Natural killer cell (primary cell): ENCODE results near the gene TRIM47. TPM values are rescaled to one million over a fixed set of nuclear protein-coding genes. Genes with fewer than 3 reads are reported as not detected.

Experiments
- ATAC-seq, 3 donors: fragments of 150-1000 bp in 2 of 3; fragments of 200-7000 bp in 1 of 3; cut with Tn5 transposase; 1 replicate in 1 of 3; 2 replicates in 2 of 3; pipeline ENCODE4 v1.10.0; 2021; ENCODE audit warnings: mild to moderate bottlenecking in 2 of 3, moderate library complexity in 2 of 3
- DNase-seq, 2 donors: peaks; one replicate each; pipeline versions ENCODE4 v3.0.0 to v3.0.0-alpha.2; 2013 to 2021; ENCODE audit warnings: mixed read lengths in 1 of 2
- H3K27ac ChIP-seq: one replicate; pipeline ENCODE4 v1.5.1; 2013; ENCODE audit warnings: mild to moderate bottlenecking, low read length
- H3K27me3 ChIP-seq: one replicate; pipeline ENCODE4 v1.6.1; 2013; ENCODE audit warnings: low read length; ENCODE audit not compliant: control insufficient read depth, insufficient read depth
- H3K36me3 ChIP-seq: one replicate; pipeline ENCODE4 v1.6.1; 2013; ENCODE audit warnings: low read length; ENCODE audit not compliant: control insufficient read depth, insufficient read depth
- H3K4me1 ChIP-seq: one replicate; pipeline ENCODE4 v1.6.1; 2013; ENCODE audit warnings: low read length; ENCODE audit not compliant: control insufficient read depth, insufficient read depth
- H3K4me3 ChIP-seq: one replicate; pipeline ENCODE4 v1.5.1; 2013; ENCODE audit warnings: low read length
- H3K9me3 ChIP-seq: one replicate; pipeline ENCODE4 v1.6.1; 2013; ENCODE audit warnings: low read length; ENCODE audit not compliant: control insufficient read depth, insufficient read depth
- H3K27ac Mint-ChIP-seq, 2 donors: one replicate each; pipeline ENCODE4 v1.8.0; 2022; ENCODE audit warnings: mild to moderate bottlenecking in 2 of 2, mixed read lengths in 2 of 2, moderate library complexity in 1 of 2
- H3K27me3 Mint-ChIP-seq, 2 donors: one replicate each; pipeline ENCODE4 v1.8.0; 2022; ENCODE audit warnings: low read depth in 2 of 2, mixed read lengths in 2 of 2
- H3K36me3 Mint-ChIP-seq: one replicate; pipeline ENCODE4 v1.8.0; 2022; ENCODE audit warnings: mixed read lengths
- H3K4me1 Mint-ChIP-seq, 2 donors: one replicate each; pipeline ENCODE4 v1.8.0; 2022; ENCODE audit warnings: mixed read lengths in 2 of 2
- H3K4me3 Mint-ChIP-seq: one replicate; pipeline ENCODE4 v1.8.0; 2022; ENCODE audit warnings: mild to moderate bottlenecking, moderate library complexity, mixed read lengths
- H3K9me3 Mint-ChIP-seq, 2 donors: one replicate each; pipeline ENCODE4 v1.8.0; 2022; ENCODE audit warnings: mixed read lengths in 2 of 2
- WGBS: methylation state at CpG from one replicate; pipeline ENCODE4 v1.1.7; 2013; ENCODE audit warnings: missing lambda C conversion rate; ENCODE audit not compliant: insufficient coverage; 5-methylcytosine and 5-hydroxymethylcytosine counted together
- intact Hi-C: fragments of 100-400 bp; cut with micrococcal nuclease; formaldehyde crosslinking; loops from one replicate; pipeline ENCODE4 v1.14.2; 2022
- total RNA-seq, 4 donors: library from RNA; stranded (reverse); fragments of 120-200 nt in 1 of 4; gene quantifications; one replicate each; pipeline versions ENCODE4 v1.2.3 to v1.2.4, GENCODE V29; 2013 to 2022
- TF ChIP-seq, protein P1 (sequence below): fragments of 200-600 bp; IDR thresholded peaks from one replicate; pipeline ENCODE4 v1.8.0; 2022; ENCODE audit warnings: antibody characterized with exemption

The TRIM47 gene
- total RNA-seq, 3 donors from 2014 or later (not counting 1 experiment from before 2014, with no cell fraction given), result 1.2 to 2.5 (median 2.0) TPM

GRCh38 chr17:75846692-75847613 is 31.4 kb downstream of the TRIM47 start:
- intact Hi-C loops, result no loop called here
- no peaks in the 10 kb centered on the region for H3K36me3 Mint-ChIP-seq
- Histone ChIP-seq H3K9me3 (no peaks in the 10 kb centered on the region), H3K36me3 (peaks cover 62% of the 10 kb centered on the region), H3K4me3 (no peak overlapping the region), H3K27ac (no peak overlapping the region), H3K27me3 (no peaks in the 10 kb centered on the region), H3K4me1 (peaks cover 44% of the 10 kb centered on the region)
- peaks cover 10 to 28% of the 10 kb centered on the region in 2 donors for H3K4me1 Mint-ChIP-seq
- ATAC-seq, result no peak
- peak overlapping the region in 1 of 2 donors; percentile 94 for H3K27ac Mint-ChIP-seq
- H3K9me3 Mint-ChIP-seq, result no peaks in the 10 kb centered on the region
- no peak for DNase-seq
- TF ChIP-seq, protein P1, sequence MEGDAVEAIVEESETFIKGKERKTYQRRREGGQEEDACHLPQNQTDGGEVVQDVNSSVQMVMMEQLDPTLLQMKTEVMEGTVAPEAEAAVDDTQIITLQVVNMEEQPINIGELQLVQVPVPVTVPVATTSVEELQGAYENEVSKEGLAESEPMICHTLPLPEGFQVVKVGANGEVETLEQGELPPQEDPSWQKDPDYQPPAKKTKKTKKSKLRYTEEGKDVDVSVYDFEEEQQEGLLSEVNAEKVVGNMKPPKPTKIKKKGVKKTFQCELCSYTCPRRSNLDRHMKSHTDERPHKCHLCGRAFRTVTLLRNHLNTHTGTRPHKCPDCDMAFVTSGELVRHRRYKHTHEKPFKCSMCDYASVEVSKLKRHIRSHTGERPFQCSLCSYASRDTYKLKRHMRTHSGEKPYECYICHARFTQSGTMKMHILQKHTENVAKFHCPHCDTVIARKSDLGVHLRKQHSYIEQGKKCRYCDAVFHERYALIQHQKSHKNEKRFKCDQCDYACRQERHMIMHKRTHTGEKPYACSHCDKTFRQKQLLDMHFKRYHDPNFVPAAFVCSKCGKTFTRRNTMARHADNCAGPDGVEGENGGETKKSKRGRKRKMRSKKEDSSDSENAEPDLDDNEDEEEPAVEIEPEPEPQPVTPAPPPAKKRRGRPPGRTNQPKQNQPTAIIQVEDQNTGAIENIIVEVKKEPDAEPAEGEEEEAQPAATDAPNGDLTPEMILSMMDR, result no peak
- no peaks in the 10 kb centered on the region for H3K27me3 Mint-ChIP-seq
- 95% methylated on average over 34 of the region's 34 CpGs for WGBS
- H3K4me3 Mint-ChIP-seq, result no peak overlapping the region

DNA sequence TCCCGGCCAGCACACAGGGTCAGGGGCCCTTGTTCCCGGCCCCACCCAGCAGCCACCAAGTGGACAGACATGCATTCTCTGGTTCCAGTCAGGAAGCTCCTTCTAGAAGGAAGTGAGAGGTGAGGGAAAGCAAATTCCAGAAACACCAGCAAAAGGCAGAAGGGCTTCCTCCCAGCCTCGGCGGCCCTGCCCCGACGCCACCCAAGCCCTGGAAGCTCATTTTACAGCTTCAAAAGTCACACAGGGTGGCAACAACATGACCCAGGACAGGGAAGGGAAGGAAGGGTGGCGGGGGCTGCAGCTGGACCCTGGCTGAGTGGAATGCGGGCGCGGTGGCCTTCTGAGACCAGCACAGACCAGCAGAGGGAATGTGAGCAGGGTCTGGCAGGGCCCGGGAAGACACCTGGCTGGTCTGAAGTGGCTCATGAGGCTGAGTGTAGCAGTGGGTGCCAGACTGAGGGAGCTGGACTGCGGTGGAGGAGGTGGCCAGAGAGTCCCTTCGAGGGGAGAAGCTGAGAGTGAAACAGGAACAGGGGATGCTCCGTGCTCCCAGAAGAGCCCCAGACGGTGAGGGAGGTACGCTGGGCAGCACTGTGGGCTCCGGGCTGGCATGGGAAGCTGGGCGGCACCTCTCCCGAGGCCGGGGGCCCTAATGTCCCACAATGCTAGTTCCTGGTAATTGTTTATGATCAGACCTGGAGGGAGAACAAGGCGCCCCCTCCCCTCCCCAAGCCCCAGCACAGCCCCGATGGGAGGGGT is 32.3 kb downstream of the TRIM47 start:
- Histone ChIP-seq H3K36me3 (peaks cover 58% of the 10 kb centered on the region), H3K27me3 (no peaks in the 10 kb centered on the region), H3K9me3 (no peaks in the 10 kb centered on the region), H3K4me3 (no peak overlapping the region), H3K4me1 (peaks cover 45% of the 10 kb centered on the region), H3K27ac (peak overlapping the region; percentile 95)
- no peaks in the 10 kb centered on the region for H3K27me3 Mint-ChIP-seq
- no peaks in the 10 kb centered on the region for H3K36me3 Mint-ChIP-seq
- 94% methylated on average over 19 of the region's 22 CpGs for WGBS
- no peak for DNase-seq
- no peak overlapping the region for H3K4me3 Mint-ChIP-seq
- TF ChIP-seq, protein P1, result no peak
- peak overlapping the region; percentile 84 to 94 for H3K27ac Mint-ChIP-seq
- H3K4me1 Mint-ChIP-seq, result peaks cover 10 to 28% of the 10 kb centered on the region in 2 donors
- no peaks in the 10 kb centered on the region for H3K9me3 Mint-ChIP-seq
- intact Hi-C loops, result no loop called here
- ATAC-seq, result no peak

GRCh38 chr17:75845058-75845711 is 33.2 kb downstream of the TRIM47 start:
- H3K27ac Mint-ChIP-seq, result peak overlapping the region; percentile 84 to 94

More at GRCh38 chr17:75845058-75845711, 33.2 kb downstream of the TRIM47 start:
- DNase-seq, result peak; percentile 62 to 77
- H3K9me3 ChIP-seq, result no peaks in the 10 kb centered on the region
- H3K27ac ChIP-seq, result peak overlapping the region; percentile 95
- peaks cover 58% of the 10 kb centered on the region for H3K36me3 ChIP-seq
- Mint-ChIP-seq H3K36me3 (no peaks in the 10 kb centered on the region), H3K4me3 (peak overlapping the region; percentile 56), H3K27me3 (no peaks in the 10 kb centered on the region), H3K9me3 (no peaks in the 10 kb centered on the region), H3K4me1 (peaks cover 10 to 28% of the 10 kb centered on the region in 2 donors)
- intact Hi-C loops, result no loop called here
- TF ChIP-seq, protein P1, result peak; percentile 63
- peak; percentile 54 to 59 (median 55) for ATAC-seq
- WGBS, result 45% methylated on average over 21 of the region's 21 CpGs
- no peaks in the 10 kb centered on the region for H3K27me3 ChIP-seq
- H3K4me3 ChIP-seq, result no peak overlapping the region
- H3K4me1 ChIP-seq, result peaks cover 50% of the 10 kb centered on the region
